Measurements from ENCODE around the gene FGFRL1.
"Not testable (repeated sequence)": the region's sequence is repeated elsewhere in the genome, so short reads cannot be mapped to it uniquely, and the experiment has no call there.

The FGFRL1 gene

GRCh38 chr4:973431-974397 is 37.7 kb upstream of the FGFRL1 start, which contains the start of gene DGKQ:
TSS of gene DGKQ (minus strand) at chr4:973569. CDS start at chr4:973482, 87 bp downstream.
- peak; percentile 12 for DNase-seq

GRCh38 chr4:974668-975067 is 36.8 kb upstream of the FGFRL1 start:
- DNase-seq, result no peak

- not testable (repeated sequence) for DNase-seq
These were observed 35.4 kb upstream of the FGFRL1 start for GRCh38 chr4:976016-976415.

- no peak for DNase-seq
These were observed 32.3 kb upstream of the FGFRL1 start for GRCh38 chr4:978957-979701.

DNA sequence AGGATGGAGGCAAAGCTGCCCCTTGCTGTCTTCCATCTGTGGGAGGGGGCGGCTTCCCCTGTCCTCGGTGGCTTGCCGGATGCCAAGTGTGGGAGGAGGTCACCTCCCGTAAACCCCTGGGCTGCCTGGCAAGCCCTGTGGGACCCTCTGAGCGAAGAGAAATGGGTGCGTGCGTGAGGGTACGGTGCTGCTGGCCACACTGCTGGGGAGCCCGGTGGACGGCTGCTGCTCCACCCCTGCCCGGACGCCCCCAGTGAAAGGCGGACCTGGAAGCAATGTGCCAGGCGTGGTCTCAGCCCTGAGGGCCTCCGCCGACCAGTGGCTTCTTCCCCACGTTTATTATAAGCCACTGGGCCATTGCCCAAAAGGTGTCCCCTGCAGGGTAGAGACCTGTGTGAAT is 29.1 kb upstream of the FGFRL1 start:
- DNase-seq, result no peak

GRCh38 chr4:982814-983213 is 28.6 kb upstream of the FGFRL1 start:
- no peak for DNase-seq

- DNase-seq, result no peak
These were observed 26.9 kb upstream of the FGFRL1 start for GRCh38 chr4:984336-985054.

DNA sequence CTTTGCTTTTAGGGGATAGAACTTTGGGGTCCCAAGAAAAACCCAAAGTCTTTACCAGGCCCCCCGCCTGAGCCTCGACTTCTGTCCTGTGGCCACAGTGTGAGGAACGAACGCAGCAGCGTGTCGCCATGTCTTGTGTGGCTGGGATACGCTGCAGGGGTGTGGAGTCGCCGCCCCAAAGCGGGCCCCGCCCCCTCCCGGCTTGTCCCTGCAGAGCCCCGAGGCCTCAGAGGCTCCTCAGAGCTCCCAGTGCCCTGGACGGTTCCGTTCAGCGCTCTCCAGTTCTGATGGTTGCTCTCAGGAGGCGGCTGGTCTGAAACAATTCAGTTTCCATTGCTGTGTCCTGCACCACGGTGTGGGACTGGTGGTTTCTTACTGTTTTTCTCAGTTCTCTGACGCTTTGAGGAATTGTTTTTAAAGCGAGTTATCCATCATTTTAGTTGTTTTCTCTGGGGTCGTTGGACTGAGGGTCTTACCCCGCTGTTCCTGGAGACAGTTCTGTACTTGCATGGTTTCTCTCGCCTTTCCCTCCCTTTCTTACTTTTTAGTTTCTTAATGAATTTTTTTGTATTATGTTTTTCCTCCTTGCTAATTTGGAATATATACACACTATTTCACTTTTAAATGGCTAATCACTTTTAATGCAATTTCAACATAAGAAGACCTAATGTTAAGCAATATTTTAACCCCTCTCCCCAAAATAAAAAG is 26.1 kb upstream of the FGFRL1 start:
- no peak for DNase-seq

- DNase-seq, result peak; percentile 14
These were observed 25.0 kb upstream of the FGFRL1 start for GRCh38 chr4:986428-986878.

DNA sequence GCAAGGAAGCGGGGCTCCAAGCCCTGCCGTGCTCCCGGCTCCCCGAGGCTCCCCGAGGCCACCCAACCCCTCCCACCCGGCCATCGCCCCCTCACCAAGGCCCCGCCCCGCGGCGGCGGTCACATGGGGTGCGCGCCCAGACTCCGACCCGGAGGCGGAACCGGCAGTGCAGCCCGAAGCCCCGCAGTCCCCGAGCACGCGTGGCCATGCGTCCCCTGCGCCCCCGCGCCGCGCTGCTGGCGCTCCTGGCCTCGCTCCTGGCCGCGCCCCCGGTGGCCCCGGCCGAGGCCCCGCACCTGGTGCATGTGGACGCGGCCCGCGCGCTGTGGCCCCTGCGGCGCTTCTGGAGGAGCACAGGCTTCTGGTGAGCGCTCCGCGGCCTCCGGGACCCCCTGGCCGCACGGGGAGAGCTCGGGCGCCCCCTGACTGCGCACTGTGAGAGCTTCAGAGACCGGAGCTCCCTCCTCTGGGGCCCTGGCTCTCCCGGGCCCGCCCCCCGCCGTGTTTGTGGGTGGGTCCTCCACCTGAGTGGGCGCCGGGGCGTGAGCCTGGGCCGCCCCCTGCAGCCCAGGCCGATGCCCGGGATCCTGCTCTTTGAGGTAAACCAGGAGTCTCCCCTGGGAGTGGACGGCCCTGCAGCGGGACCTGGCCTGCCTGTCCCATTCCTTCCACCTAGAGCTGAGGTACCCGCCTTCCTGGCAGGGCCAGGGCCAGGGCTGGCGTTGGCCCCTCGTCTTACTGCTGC is 24.4 kb upstream of the FGFRL1 start, which contains the start of gene IDUA:
Gene IDUA (plus strand): TSS at position 166 of the 745 bp plus-strand sequence. CDS start 41 bp downstream, at position 207.
- DNase-seq, result peak; percentile 37

DNA sequence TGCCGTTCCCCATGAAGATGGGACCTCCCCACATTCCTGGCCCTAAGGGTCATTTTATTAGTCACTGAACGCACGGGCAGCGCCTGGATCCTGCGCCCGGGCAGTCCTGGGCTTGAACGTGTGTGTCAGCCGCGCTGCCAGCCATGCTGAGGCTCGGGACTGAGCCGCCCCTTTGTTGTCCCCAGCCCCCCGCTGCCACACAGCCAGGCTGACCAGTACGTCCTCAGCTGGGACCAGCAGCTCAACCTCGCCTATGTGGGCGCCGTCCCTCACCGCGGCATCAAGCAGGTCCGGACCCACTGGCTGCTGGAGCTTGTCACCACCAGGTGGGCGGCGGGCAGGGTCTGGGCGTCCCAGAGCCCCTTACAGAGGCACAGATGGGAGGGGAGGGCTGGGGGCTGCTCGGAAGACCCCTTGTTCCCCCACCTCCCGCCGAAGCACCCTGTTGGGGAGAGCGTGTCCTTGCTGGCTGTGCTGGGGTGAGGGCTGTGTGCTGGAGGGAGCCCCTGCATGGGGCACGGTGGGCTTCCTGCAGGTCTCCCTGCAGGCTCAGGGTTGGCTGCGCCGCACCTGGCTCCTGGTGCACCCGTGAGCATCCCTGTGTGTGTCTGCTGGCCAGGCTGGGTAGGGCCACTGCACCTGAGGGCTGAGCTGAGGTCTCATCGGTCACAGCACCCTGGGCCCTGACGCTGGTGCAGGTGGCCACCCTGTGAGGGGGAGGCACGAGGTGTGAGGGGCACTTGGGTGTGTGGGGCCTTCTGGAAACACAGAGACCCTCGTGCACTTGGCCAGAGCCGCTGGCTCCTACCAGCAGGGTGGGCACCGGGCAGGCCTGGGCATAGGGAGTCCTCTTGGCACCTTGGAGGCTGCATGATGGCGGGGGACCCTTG is 23.6 kb upstream of the FGFRL1 start:
- no peak for DNase-seq

DNA sequence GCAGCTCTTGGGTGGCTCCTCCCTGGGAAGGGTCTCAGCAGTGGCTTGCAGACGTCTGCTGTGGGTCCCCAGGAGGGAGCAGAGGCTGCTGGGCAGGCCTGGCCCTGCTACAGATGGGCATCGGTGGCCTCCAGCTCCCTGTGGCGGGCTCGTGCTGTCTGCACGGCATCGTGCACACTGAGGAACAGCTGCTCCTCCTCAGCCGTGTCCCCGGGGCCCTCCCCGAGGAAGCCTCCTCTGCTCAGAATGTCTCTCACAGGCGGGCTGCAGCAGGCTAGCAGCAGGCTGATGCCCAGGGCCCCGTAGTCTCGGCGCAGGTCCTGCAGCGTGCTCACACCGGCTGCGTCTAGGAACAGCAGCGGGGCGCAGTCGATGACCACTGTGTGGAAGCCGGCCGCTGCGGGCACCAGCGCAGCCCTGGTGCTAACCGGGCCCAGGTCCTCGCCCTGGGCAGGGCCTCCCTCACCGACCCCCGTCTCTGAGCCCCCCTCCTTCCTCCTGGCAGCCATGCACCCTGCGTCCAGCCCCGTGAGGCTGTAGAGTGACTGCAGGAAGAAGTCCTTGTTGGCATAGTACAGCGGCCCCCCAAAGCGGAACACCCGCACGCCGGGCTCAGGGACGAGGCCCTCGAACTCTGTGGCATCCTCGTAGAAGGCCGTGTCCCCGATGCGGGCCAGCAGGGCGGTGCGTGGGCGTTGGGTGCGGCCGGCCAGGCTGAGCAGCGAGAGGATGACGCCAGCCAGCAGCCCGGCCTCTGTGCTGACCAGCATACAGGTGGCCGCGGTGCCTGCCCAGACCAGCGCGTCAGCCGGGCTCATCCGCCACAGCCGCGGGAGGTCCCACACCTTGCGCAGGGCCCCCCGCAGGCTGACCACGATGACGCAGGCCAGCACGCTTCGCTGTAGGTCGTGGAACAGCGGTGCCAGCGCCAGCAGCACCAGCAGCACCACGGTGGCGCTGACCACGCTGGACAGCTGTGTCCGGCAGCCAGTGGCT is 22.4 kb upstream of the FGFRL1 start:
- DNase-seq, result no peak

DNA sequence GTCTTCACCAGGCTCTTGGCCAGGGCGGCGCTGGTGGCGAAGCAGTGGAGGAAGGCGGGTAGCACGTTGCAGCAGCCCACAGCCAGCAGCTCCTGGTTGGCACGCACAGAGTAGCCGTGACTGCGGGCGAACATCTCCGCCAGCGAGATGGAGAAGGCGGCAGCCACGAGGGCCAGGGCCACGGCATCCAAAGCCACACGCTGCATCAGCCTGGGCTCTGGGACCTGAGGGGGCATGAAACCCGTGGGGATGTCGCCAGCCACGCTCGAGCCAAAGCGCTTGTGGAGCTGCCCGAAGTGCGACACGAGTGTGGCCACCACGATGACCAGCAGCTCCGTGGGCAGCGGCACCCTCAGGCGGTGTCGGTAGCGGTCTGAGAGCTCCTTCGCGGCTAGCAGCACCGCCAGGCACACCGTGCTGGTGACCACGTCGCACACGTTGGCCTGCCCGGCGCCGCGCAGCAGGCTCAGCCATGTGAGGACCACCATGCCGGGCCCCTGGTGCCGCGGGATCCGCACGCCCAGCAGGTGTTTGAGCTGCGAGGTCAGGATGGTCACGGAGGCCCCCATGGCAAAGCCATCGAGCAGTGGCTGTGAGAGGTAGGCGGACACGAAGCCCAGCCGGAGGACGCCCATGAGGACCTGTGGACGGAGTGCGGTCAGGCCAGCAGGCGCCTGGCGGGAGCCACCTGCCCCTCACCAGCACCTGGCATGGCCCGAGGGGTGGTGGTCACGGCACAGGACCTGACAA is 21.5 kb upstream of the FGFRL1 start:
- DNase-seq, result no peak

DNA sequence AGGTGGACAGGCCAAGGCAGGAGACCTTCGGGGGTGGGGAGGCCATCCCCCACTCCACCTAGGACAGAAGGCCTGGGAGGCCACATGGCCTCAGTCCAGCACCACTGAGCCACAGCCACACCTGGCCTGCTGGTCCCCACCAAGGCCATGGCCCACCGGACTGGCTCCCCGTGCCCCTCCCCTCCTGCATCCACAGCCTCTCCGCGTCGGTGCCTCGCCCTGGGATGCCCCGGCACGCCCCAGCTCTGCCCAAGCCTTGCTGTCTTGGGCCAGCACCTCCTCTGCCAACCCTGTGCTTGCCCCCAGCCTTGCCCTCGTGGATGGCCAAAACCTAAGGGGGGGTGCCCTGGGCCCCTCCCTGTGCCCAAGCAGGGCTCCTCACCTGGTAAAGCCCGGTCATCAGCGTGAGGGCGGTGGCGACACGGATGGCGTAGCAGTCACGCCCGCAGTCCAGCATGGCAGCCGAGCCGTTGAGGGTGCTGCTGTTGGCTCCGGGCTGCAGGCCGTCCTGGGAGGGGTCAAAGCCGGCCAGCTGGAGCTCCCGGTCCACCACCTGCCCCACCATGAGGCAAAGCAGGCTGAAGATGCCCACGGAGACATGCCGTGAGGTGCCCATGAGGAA is 20.6 kb upstream of the FGFRL1 start:
- no peak for DNase-seq

DNA sequence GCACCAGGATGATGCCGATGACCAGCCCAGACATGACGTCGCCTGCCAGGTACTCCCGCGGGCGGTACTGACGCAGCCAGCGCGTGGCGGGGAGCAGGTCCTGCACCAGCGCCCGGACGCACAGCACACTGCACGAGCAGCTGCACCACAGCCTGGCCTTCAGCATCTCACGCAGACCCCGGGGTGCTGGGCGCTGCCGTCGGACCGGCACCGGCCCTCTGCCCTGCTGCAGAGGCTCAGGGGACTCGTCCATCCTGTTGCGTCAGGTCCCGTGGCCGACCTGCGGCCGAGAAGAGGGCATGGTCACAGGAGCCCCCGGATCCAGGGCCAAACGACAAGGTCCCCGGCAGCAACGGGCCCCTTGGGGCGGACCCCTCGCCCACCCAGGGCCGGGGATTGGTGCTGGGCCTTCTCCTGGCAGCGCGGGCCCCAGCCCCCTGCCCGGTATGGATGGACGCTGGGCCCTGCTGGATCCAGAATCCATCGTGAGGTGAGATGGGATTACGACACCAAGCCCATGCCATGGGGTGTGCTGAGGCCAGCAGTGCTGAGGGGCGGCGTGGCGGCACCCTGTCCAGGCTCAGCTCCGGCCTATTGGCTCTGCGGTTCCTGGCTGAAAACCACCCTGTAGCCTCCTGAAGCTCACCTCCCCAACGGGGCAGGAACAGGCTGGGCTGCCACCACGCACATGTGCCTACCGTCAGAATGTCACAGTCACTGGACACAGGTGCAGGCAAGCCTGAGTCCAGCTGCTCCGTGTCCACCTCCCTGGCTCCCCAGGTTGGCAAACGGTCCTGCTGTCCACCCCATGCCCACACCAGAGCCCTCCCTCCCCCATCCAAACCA is 19.8 kb upstream of the FGFRL1 start:
- DNase-seq, result no peak

DNA sequence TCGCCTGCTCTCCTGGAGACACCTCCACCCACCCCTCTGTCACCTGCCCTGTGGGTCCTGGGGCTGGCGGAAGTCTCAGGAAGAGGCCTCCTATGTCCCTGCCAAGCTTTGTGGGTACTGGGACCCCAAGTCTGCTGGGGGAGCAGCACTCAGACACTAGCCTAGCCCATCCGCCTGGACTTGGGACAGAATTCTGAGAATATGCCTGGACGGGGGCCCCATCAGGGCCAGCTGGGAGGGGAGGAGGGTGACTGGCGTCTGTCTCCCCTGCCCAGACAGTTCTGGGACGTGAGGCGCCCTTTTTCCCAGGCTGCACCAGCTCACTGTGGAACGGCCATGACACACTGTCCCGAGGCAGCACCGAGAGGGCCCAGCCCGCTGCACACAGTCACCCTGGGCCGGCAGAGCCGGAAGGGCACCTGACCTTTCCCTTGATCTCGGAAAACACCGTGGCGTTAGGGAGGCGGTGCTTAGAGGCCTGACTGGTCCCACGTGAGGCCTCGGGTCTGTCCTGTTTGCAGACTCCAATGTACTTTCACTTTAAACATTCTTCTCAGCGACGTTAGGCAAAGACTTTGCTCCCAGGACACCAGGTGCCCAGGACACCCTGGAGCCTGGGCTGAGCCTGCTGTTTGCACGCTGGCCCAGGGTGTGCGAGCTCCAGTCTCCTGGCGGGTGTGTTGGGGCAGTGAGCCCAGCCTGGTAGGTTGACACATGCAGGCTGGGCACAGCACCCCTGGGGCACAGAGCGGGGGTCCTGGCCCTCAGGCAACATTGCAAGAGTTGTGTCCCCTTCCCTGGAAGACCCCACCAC is 18.9 kb upstream of the FGFRL1 start:
- no peak for DNase-seq
